ENCODE data around the gene AMMECR1.

Gene AMMECR1

GRCh38 chrX:110301194-110301593 is 16.7 kb downstream of the AMMECR1 start:
- TF ChIP-seq, protein P1, sequence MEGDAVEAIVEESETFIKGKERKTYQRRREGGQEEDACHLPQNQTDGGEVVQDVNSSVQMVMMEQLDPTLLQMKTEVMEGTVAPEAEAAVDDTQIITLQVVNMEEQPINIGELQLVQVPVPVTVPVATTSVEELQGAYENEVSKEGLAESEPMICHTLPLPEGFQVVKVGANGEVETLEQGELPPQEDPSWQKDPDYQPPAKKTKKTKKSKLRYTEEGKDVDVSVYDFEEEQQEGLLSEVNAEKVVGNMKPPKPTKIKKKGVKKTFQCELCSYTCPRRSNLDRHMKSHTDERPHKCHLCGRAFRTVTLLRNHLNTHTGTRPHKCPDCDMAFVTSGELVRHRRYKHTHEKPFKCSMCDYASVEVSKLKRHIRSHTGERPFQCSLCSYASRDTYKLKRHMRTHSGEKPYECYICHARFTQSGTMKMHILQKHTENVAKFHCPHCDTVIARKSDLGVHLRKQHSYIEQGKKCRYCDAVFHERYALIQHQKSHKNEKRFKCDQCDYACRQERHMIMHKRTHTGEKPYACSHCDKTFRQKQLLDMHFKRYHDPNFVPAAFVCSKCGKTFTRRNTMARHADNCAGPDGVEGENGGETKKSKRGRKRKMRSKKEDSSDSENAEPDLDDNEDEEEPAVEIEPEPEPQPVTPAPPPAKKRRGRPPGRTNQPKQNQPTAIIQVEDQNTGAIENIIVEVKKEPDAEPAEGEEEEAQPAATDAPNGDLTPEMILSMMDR (IDR thresholded peaks at IDR 0.05), result no peak
- no peak overlapping the region for H3K4me3 ChIP-seq
- no peak overlapping the region for H3K27ac ChIP-seq
- intact Hi-C loops (cut with DNase I; ENCODE audit: low total_unique reads), result no loop called here
- H3K4me1 ChIP-seq, result no peaks in the 10 kb centered on the region
- no peak for DNase-seq
- peaks cover 0 to 7% (median 4%) of the 10 kb centered on the region in 3 donors for H3K9me3 ChIP-seq
- no peaks in the 10 kb centered on the region for H3K36me3 ChIP-seq
- H3K27me3 ChIP-seq, result no peaks in the 10 kb centered on the region

- DNase-seq, result no peak
- intact Hi-C loops (cut with DNase I; ENCODE audit: low total_unique reads), result no loop called here
- Histone ChIP-seq H3K9me3 (peaks cover 0 to 10% (median 9%) of the 10 kb centered on the region in 3 donors), H3K36me3 (no peaks in the 10 kb centered on the region), H3K27me3 (no peaks in the 10 kb centered on the region), H3K4me3 (no peak overlapping the region), H3K27ac (no peak overlapping the region), H3K4me1 (no peaks in the 10 kb centered on the region)
- TF ChIP-seq, protein P1 (IDR thresholded peaks at IDR 0.05), result no peak
Observed at GRCh38 chrX:110294087-110294486, 23.8 kb downstream of the AMMECR1 start.

GRCh38 chrX:110293658-110294057 is 24.2 kb downstream of the AMMECR1 start:
- no peaks in the 10 kb centered on the region for H3K36me3 ChIP-seq
- no peaks in the 10 kb centered on the region for H3K27me3 ChIP-seq
- peaks cover 0 to 10% (median 9%) of the 10 kb centered on the region in 3 donors for H3K9me3 ChIP-seq
- H3K4me3 ChIP-seq, result no peak overlapping the region
- H3K27ac ChIP-seq, result no peak overlapping the region
- H3K4me1 ChIP-seq, result no peaks in the 10 kb centered on the region
- no peak for DNase-seq
- TF ChIP-seq, protein P1 (IDR thresholded peaks at IDR 0.05), result no peak
- intact Hi-C loops (cut with DNase I; ENCODE audit: low total_unique reads), result no loop called here

DNA sequence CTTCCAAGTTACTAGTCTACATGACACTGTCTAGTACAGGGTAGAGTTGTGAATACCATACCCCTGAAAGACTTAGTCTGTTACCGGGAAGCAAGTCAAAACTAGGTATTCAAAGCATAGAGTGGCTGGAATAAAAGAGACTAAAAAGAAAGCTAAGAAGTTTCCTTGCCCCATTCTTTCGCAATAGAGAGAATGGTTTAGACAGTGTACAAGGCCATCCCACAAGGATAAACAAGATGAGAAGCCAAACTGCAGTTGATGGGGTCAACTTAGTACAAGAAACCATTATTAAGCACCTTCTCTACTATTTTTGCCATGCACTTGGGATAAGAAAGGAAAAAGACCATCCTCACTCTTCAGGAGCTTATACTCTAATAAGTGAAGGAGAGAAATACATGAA is 30.3 kb downstream of the AMMECR1 start:
- intact Hi-C loops (cut with DNase I; ENCODE audit: low total_unique reads), result no loop called here
- no peaks in the 10 kb centered on the region for H3K9me3 ChIP-seq
- no peak overlapping the region for H3K4me3 ChIP-seq
- no peak overlapping the region for H3K27ac ChIP-seq
- no peak for DNase-seq
- H3K27me3 ChIP-seq, result no peaks in the 10 kb centered on the region
- TF ChIP-seq, protein P1 (IDR thresholded peaks at IDR 0.05), result no peak
- H3K4me1 ChIP-seq, result no peaks in the 10 kb centered on the region
- H3K36me3 ChIP-seq, result no peaks in the 10 kb centered on the region

DNA sequence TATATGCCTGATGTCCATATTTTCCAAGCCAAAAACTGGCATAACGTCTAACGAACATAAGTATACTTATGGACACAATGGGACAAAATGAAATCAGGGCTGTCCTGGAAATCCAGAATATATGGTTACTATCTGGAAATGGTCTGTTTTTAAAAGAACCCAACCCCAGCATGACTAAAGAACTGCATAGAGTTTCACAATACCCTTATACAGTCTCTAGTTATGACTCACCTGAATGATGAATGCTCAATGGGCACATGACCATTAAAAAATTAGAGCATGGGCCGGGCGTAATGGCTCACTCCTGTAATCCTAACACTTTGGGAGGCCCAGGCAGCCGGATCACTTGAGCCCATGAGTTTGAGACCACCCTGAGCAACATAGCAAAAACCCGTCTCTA is 31.8 kb downstream of the AMMECR1 start:
- DNase-seq, result no peak
- intact Hi-C loops (cut with DNase I; ENCODE audit: low total_unique reads), result no loop called here
- Histone ChIP-seq H3K27ac (no peak overlapping the region), H3K4me1 (no peaks in the 10 kb centered on the region), H3K9me3 (no peaks in the 10 kb centered on the region), H3K36me3 (no peaks in the 10 kb centered on the region), H3K4me3 (no peak overlapping the region), H3K27me3 (no peaks in the 10 kb centered on the region)
- TF ChIP-seq, protein P1 (IDR thresholded peaks at IDR 0.05), result no peak

DNA sequence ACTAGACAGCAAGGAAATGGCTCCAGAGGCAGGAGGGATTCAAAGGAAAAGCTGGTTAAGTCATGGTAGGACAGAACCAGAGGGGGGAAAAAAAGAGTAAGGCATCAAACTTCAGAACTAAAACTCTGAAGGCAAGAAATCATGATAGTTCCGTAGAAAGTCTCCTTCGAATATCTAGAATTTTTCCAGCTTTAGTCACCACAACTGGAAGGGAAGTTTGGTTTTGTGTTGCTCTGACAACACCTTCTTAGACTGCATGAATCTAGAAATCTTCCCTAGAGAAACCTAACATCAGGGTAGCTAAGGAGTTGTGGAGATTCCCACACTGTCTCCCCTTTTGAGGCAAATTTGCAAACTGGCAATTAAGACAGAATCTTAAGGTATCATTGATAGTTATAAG is 33.7 kb downstream of the AMMECR1 start:
- no peak for DNase-seq
- H3K27ac ChIP-seq, result no peak overlapping the region
- H3K9me3 ChIP-seq, result no peaks in the 10 kb centered on the region
- H3K4me1 ChIP-seq, result no peaks in the 10 kb centered on the region
- TF ChIP-seq, protein P1 (IDR thresholded peaks at IDR 0.05), result no peak
- intact Hi-C loops (cut with DNase I; ENCODE audit: low total_unique reads), result no loop called here
- no peaks in the 10 kb centered on the region for H3K36me3 ChIP-seq
- H3K4me3 ChIP-seq, result no peak overlapping the region
- no peaks in the 10 kb centered on the region for H3K27me3 ChIP-seq

All from tibial artery (tissue), 4 donors.